Measurements from ENCODE around the gene ABHD17A.
"Not testable (repeated sequence)": the region's sequence is repeated elsewhere in the genome, so short reads cannot be mapped to it uniquely, and the experiment has no call there.

The ABHD17A gene

DNA sequence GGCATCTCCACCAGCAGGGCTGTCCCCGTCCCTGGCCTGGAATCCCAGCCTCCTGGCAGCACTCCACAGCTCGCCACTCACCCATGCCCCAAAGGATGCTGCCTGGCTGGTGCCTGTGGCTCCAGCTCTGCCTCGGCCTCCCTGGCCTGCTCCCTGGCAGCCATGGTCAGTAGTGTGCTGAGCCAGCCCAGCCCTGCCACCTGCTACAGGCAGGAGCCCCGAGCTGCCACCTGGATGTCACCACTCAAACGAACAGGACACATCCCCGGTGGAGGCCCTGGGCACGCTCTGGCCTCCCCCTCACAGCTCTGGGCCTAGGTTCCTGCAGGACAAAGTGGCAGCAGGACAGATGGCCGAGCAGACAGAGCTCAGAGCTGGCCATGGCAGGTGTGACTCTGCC, 6.7 kb downstream of the ABHD17A start:
- not testable (repeated sequence) for H3K4me2 ChIP-seq (ENCODE audit: low read length); H2AK5ac ChIP-seq (ENCODE audit: low read length); H2BK120ac ChIP-seq (ENCODE audit: insufficient read depth, low read length, poor library complexity); H2BK12ac ChIP-seq (ENCODE audit: low read length); H3K9me3 ChIP-seq (ENCODE audit: insufficient read depth, low read depth, low read length); H4K8ac ChIP-seq (ENCODE audit: low read depth, low read length); H4K12ac ChIP-seq (ENCODE audit: low read depth, low read length); H3K4me3 ChIP-seq (ENCODE audit: low read depth, low read length); H3K27me3 ChIP-seq (ENCODE audit: insufficient read depth, low read length); H3K79me1 ChIP-seq (ENCODE audit: low read length); DNase-seq; H3K23ac ChIP-seq (ENCODE audit: low read length); H2AFZ ChIP-seq (ENCODE audit: insufficient read depth, low read length, poor library complexity); H3K18ac ChIP-seq (ENCODE audit: low read length); H3K9ac ChIP-seq (ENCODE audit: low read length); H3K14ac ChIP-seq (ENCODE audit: low read length); H3K27ac ChIP-seq (ENCODE audit: low read depth, low read length); H4K91ac ChIP-seq (ENCODE audit: low read depth, low read length); H2BK5ac ChIP-seq (ENCODE audit: low read depth, low read length, poor library complexity); H3K4ac ChIP-seq (ENCODE audit: low read depth, low read length)
- H3K4me1 ChIP-seq (ENCODE audit: control insufficient read depth in 1 of 2, insufficient read depth in 2 of 2, low read length in 2 of 2), result peaks cover 22 to 27% of the 10 kb centered on the region in 2 experiments
- H3K36me3 ChIP-seq (ENCODE audit: control insufficient read depth in 1 of 2, insufficient read depth in 2 of 2, low read length in 2 of 2), result peaks cover 20% of the 10 kb centered on the region in 2 experiments
- H3K79me2 ChIP-seq (ENCODE audit: control insufficient read depth, insufficient read depth, low read length, poor library complexity), result peaks cover 29% of the 10 kb centered on the region
- no CpG with 5 or more reads among the region's 8 CpGs for WGBS (ENCODE audit: extremely low coverage, insufficient coverage, insufficient read length)

DNA sequence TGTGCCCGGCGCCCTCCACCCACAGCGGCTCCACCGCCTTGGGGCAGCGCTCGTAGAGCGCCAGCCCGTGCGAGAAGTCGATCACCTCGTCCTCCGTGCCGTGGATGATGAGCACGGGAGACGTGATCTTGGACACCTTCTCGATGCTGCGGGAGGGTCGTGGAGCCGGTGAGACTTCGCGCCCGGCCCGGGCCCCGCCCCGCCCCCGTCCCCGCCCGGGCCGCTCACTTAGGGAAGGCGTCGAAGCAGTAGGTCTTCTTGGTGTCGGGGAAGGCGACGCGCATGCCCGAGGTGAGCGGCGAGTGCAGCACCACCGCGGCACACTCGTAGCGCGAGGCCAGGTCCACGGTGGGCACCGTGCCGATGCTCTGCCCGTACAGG, 8.0 kb downstream of the ABHD17A start:
- H3K79me1 ChIP-seq (ENCODE audit: low read length); H4K8ac ChIP-seq (ENCODE audit: low read depth, low read length); H3K9ac ChIP-seq (ENCODE audit: low read length); H3K27me3 ChIP-seq (ENCODE audit: insufficient read depth, low read length); H2AK5ac ChIP-seq (ENCODE audit: low read length); H3K14ac ChIP-seq (ENCODE audit: low read length); H3K9me3 ChIP-seq (ENCODE audit: insufficient read depth, low read depth, low read length); H2BK120ac ChIP-seq (ENCODE audit: insufficient read depth, low read length, poor library complexity); H3K27ac ChIP-seq (ENCODE audit: low read depth, low read length); H3K4me3 ChIP-seq (ENCODE audit: low read depth, low read length); H2AFZ ChIP-seq (ENCODE audit: insufficient read depth, low read length, poor library complexity); H2BK12ac ChIP-seq (ENCODE audit: low read length); H3K23ac ChIP-seq (ENCODE audit: low read length); H2BK5ac ChIP-seq (ENCODE audit: low read depth, low read length, poor library complexity); H4K91ac ChIP-seq (ENCODE audit: low read depth, low read length); H3K18ac ChIP-seq (ENCODE audit: low read length); DNase-seq; H3K4ac ChIP-seq (ENCODE audit: low read depth, low read length); H4K12ac ChIP-seq (ENCODE audit: low read depth, low read length): not testable (repeated sequence)
- Histone ChIP-seq H3K79me2 (ENCODE audit: control insufficient read depth, insufficient read depth, low read length, poor library complexity) (peaks cover 19% of the 10 kb centered on the region), H3K36me3 (ENCODE audit: control insufficient read depth in 1 of 2, insufficient read depth in 2 of 2, low read length in 2 of 2) (peaks cover 18 to 26% of the 10 kb centered on the region in 2 experiments), H3K4me1 (ENCODE audit: control insufficient read depth in 1 of 2, insufficient read depth in 2 of 2, low read length in 2 of 2) (peaks cover 12 to 16% of the 10 kb centered on the region in 2 experiments), H3K4me2 (ENCODE audit: low read length) (peak overlapping the region; percentile 24)
- whole genome bisulfite sequencing (ENCODE audit: extremely low coverage, insufficient coverage, insufficient read length), result no CpG with 5 or more reads among the region's 47 CpGs

DNA sequence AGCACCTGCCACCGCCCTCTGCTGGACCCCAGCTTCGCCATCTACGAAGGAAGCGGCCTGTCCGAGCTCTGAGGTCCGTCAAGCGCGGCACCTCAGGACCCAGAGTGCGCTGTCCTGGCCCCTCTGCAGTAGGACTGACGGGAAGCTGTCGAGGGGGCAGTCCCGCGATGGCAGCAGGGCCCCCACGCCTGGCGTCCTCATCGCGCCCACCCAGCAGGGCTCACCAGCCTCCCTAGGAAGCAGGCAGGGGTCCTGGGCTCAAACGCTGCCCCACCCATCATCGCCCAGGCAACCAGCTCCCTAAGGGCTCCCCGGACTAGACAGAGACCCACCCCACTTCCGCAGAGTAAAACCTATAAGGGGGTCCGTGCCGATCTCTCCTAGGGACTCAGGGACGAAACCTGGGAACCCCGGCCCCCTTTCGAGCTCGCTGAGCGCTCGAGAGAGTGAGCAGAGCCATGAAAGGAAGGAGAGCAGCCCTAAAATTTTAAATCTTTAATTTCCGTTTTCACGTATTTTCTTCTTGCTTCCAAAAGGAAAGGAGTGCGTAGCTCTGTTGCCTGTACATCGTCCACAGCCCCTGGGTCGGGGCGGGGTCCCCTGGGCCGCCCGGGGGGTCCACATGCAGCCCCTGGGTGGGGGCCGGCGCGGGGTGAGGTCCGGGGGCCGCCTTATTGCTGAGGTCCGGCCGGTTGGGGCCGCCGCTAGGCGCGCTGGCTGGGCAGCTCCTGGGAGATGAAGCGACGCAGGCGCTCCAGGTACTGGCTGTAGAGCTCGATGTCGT, 8.6 kb downstream of the ABHD17A start:
- Histone ChIP-seq H2AK5ac (ENCODE audit: low read length) (peak overlapping the region; percentile 46), H3K4ac (ENCODE audit: low read depth, low read length) (peak overlapping the region; percentile 53), H3K4me1 (ENCODE audit: control insufficient read depth in 1 of 2, insufficient read depth in 2 of 2, low read length in 2 of 2) (peaks cover 10 to 11% of the 10 kb centered on the region in 2 experiments), H3K4me2 (ENCODE audit: low read length) (peak overlapping the region; percentile 70), H3K4me3 (ENCODE audit: low read depth, low read length) (peak overlapping the region; percentile 95), H2BK5ac (ENCODE audit: low read depth, low read length, poor library complexity) (peak overlapping the region; percentile 3), H3K27ac (ENCODE audit: low read depth, low read length) (peak overlapping the region; percentile 15), H2BK120ac (ENCODE audit: insufficient read depth, low read length, poor library complexity) (peak overlapping the region; percentile 26), H4K12ac (ENCODE audit: low read depth, low read length) (peak overlapping the region; percentile 10), H4K8ac (ENCODE audit: low read depth, low read length) (peak overlapping the region; percentile 43), H3K79me2 (ENCODE audit: control insufficient read depth, insufficient read depth, low read length, poor library complexity) (peaks cover 14% of the 10 kb centered on the region), H3K9ac (ENCODE audit: low read length) (peak overlapping the region; percentile 10), H4K91ac (ENCODE audit: low read depth, low read length) (peak overlapping the region; percentile 67), H3K18ac (ENCODE audit: low read length) (peak overlapping the region; percentile 59), H3K14ac (ENCODE audit: low read length) (peak overlapping the region; percentile 87), H2AFZ (ENCODE audit: insufficient read depth, low read length, poor library complexity) (peak overlapping the region; percentile 37), H3K36me3 (ENCODE audit: control insufficient read depth in 1 of 2, insufficient read depth in 2 of 2, low read length in 2 of 2) (peaks cover 18 to 28% of the 10 kb centered on the region in 2 experiments)
- H3K79me1 ChIP-seq (ENCODE audit: low read length); H3K27me3 ChIP-seq (ENCODE audit: insufficient read depth, low read length); DNase-seq; H2BK12ac ChIP-seq (ENCODE audit: low read length); H3K23ac ChIP-seq (ENCODE audit: low read length); H3K9me3 ChIP-seq (ENCODE audit: insufficient read depth, low read depth, low read length): not testable (repeated sequence)
- WGBS (ENCODE audit: extremely low coverage, insufficient coverage, insufficient read length), result no CpG with 5 or more reads among the region's 53 CpGs

DNA sequence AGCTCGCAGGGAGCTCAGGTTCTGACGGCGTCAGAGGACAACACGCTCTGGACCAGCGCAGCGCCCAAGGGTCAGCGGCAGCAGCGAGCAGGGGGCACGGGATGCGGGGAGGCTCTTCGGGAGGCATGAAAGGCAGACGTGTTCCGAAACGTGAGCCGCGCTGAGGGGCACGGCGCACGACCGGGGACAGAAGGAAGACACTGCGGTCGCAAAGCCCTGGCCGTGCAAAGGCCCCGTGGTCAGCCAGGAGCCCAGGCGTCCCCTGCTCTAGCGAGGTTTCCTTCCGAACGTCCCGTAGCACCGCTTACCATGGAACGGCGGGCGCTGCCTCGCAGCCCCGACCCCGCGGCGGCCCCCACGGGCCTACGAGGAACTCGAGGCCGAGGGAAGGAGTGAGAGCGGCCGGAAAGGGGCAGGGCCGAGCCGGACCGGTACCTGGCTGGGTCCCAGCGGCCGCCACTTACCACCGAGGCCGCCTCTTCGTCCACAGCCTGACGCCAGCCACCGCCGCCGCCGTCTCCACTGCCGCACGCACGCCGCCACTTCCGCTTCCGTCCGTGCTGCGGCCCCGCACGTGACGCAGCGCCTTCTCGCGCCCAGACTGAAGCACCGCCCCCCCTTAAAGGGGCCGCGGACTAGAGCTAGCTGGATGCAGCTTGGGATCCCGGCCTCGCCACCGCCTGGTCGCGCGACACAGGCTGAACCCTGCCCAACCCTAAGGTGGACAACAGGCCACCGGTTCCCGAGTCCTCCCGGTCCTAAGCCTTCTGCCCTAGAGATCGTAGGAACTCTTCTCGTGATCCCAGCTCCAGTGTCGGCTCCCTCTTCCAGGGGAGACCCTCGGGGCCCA, 9.4 kb downstream of the ABHD17A start:
- Histone ChIP-seq H2AFZ (ENCODE audit: insufficient read depth, low read length, poor library complexity) (peak overlapping the region; percentile 67), H3K79me2 (ENCODE audit: control insufficient read depth, insufficient read depth, low read length, poor library complexity) (peaks cover 14% of the 10 kb centered on the region), H3K9me3 (ENCODE audit: insufficient read depth, low read depth, low read length) (peaks cover 4% of the 10 kb centered on the region), H3K4me1 (ENCODE audit: control insufficient read depth in 1 of 2, insufficient read depth in 2 of 2, low read length in 2 of 2) (peaks cover 10 to 11% of the 10 kb centered on the region in 2 experiments), H2BK120ac (ENCODE audit: insufficient read depth, low read length, poor library complexity) (peak overlapping the region; percentile 34), H3K9ac (ENCODE audit: low read length) (peak overlapping the region; percentile 94), H4K91ac (ENCODE audit: low read depth, low read length) (peak overlapping the region; percentile 86), H3K4me3 (ENCODE audit: low read depth, low read length) (peak overlapping the region; percentile 95), H3K4me2 (ENCODE audit: low read length) (peak overlapping the region; percentile 70), H3K27me3 (ENCODE audit: insufficient read depth, low read length) (no peaks in the 10 kb centered on the region), H2BK12ac (ENCODE audit: low read length) (peak overlapping the region; percentile 2), H2AK5ac (ENCODE audit: low read length) (peak overlapping the region; percentile 61), H4K12ac (ENCODE audit: low read depth, low read length) (peak overlapping the region; percentile 45), H3K14ac (ENCODE audit: low read length) (peak overlapping the region; percentile 87), H3K36me3 (ENCODE audit: control insufficient read depth in 1 of 2, insufficient read depth in 2 of 2, low read length in 2 of 2) (peaks cover 20 to 33% of the 10 kb centered on the region in 2 experiments), H3K4ac (ENCODE audit: low read depth, low read length) (peak overlapping the region; percentile 69), H3K18ac (ENCODE audit: low read length) (peak overlapping the region; percentile 79), H3K23ac (ENCODE audit: low read length) (no peak overlapping the region), H4K8ac (ENCODE audit: low read depth, low read length) (peak overlapping the region; percentile 83), H3K27ac (ENCODE audit: low read depth, low read length) (peak overlapping the region; percentile 42), H3K79me1 (ENCODE audit: low read length) (peaks cover 10% of the 10 kb centered on the region), H2BK5ac (ENCODE audit: low read depth, low read length, poor library complexity) (peak overlapping the region; percentile 66)
- WGBS (ENCODE audit: extremely low coverage, insufficient coverage, insufficient read length), result no CpG with 5 or more reads among the region's 87 CpGs
- peak; percentile 93 to 94 for DNase-seq
